Stimulated activated CD4-positive, alpha-beta T cell treated with anti-CD3 and anti-CD28 coated beads, Interleukin-1b, Interleukin-23, amount 100 ng/mL, for 24 hours (primary cell): ENCODE results near the gene MARK3.

Experiments
- DNase-seq, 4 experiments: peaks; one replicate each; pipeline ENCODE4 v3.0.0-alpha.2; 2020; ENCODE audit warnings: low read depth in 4 of 4, low spot score in 1 of 4

Gene MARK3

DNA sequence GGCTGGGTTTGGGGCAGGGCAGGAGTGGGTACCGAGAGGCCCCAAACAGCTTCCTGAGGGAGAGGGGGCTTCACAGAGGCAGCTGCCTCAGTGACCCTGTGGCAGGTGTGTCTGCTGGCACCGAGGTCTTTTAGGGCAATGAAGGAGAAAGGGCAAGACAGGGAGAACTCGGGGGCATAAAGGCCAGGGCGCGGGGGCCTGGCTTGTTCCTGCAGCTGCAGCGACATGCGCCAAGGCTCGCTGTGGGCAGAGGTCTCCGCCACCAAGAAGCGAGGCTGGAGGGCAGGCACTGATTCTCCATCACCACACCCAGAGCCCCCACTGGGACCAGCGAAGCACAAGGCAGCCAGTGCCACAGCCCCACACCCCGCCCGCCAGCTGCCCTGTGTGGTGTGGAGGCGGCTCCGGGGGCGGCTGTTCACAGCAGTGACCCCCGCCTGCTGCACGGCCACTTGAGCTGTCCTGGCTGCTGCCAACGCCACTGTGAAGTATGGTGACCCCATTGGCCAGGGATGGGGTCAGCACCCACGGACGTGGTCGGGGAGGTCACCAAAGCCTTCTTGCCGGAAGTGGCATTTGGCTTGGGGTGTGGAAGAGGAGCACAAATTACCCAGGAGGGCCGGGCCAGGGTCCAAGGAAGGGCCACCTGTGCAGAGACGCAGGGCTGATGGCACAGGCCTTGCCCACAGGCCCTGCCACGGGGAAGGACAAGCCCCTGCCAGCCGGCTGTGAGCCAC lies 160.9 kb downstream of the MARK3 start:
- DNase-seq = no peak

DNA sequence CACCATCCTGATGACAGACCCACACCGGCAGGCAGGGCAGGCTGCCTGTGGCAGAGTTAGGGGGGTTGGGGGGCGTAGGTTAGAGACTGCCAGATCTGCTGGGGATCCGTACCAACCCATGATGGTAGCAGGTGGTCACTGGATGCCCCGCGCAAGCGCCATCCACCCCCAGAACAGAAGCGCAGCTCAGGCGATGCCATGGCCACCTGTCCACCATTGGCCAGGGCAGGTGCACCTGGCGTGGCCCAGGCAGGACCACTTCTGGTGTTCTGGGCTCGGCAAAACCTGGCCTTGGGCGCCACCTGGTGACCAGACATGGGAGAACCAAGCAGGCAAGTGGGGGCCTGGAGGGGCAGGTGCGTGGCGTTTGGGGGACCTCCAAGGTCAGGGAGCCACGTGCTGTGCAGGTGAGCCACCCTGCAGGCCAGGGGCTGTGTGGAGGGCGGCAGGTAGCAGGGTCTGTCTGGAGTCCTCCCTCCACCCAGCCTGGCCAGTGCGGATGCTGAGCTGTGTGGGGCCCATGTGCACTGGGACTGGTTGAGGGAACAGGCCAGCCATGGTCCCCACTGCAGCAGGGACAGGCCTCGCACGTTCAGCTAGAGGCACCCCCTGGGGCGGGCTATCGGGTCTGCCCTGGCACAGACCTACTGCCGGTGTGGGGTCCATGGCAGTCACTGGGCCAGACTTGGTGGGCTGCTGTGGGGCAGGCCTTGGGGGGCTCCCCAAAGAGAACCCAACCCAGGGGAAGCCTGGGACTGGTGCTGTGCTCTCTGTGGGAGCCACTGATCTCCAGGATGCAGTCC lies 161.6 kb downstream of the MARK3 start:
- DNase-seq = peak; percentile 59 to 68 (median 62)

- no peak for DNase-seq
These were observed 162.3 kb downstream of the MARK3 start for GRCh38 chr14:103547455-103547940.

- no peak for DNase-seq
These were observed 162.8 kb downstream of the MARK3 start for GRCh38 chr14:103547941-103548462.

DNA sequence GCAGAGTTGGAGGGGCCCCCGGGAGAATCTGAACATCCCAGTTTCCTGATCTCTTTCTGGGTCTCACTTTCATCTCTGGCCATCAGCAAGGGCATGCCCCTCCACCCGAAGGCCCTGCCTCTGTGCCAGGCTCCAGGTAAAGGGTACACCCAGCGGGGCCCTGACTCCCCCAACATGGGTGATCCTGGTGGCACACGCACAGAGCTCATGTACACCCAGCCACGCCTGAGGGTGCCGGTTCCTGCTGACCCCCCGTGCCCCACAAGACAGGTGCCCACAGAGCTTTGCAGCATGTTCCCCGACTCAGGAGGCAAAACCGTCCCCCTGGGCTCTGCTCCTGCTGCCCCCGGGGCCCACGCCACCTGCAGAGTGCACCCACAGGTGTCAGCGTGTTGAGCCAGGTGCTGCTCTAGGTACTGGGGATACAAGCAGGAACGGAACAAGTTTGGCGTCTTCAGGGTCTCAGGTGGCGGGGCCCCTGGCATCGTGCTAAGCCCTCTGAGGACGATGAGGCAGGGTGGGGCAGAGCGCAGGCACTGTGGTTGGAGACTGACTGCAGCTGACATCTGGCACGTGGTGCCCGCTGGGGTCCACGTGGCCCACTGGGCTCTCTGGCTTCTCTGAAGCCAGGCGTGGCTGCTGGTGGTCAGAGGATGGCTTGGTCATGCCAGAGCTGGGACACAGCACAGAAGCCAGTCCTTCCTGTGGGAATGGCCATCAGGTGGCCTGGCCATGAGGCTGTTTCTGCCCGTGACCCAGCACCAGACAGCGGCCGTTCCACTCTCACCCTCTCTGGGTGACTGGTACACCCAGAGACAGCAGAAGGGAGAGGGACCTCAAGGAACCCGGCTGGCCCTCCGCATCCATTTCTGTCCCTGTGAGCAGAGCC lies 163.5 kb downstream of the MARK3 start:
- DNase-seq = no peak

- no peak for DNase-seq
These were observed 164.4 kb downstream of the MARK3 start for GRCh38 chr14:103549361-103550311.

DNA sequence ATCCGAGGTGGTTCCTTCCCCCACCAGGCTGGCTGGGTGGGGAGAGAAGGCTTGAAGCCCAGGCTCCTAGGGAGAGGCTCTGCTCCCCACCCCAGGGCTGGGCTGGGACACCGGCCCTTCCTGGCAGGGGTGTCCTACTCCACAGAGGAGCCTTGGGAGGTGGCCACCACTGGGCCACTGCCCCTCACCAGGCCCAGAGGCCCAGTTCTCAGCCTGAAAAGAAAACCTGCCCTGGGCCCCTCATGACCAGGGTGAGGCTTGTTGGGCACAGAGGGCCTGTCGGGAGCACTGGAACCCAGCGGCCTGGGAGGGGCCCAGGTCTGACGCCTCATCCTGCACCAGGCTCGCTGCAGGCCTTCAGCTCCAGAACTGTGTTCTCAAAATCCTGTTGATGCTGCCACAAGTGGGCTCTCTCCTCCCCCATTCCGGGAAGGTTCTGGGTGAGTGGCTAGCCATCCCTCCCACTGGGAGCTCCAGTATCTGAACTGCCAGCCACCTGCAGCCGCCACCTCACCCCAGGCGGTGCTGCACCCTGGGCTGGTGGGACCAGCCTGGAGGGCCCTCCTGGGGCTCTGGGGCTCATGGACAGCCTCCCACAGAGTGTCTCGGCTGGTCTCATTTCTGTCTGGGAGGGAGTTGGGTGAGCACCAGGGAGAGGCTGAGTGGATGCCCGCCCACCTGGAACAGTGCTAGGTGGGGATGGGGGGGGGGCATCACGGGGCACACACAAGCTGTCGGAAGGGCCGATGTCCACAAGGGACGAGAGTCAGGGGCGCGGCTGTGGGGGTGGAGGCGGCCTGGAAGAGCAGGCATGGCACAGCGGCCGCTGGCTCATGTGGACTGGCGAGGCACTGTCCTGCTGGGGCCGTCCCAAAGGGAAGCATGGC lies 165.5 kb downstream of the MARK3 start:
- no peak for DNase-seq

- DNase-seq = no peak
These were observed 166.1 kb downstream of the MARK3 start for GRCh38 chr14:103551338-103551762.

- no peak for DNase-seq
These were observed 167.0 kb downstream of the MARK3 start for GRCh38 chr14:103552011-103552845.

DNA sequence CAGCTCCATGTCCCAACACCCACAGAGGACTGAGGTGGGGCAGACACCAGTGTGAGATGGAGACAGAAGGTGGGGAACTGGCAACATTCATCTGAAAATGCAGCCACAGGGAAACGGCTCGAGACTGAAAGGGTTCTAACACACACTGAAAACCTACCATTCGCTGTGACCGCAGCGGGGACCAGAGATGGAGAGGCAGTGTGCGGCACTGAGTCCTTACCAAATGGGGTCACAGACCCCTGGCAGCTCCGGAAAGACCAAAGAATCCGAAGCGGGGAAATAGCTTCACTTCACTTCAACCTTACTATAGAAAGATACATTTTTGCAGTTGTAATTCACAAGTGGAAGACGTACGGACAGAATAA lies 167.6 kb downstream of the MARK3 start:
- DNase-seq = no peak
